K562 (cell line): ENCODE measurements around the gene VGF. TPM values are rescaled to one million over a fixed set of nuclear protein-coding genes. Genes with fewer than 3 reads are reported as not detected.
A peak's percentile ranks its signal among the peaks of the same experiment; 100 is the strongest.

Source experiments
- BHLHE40 ChIP-seq: IDR thresholded peaks from 2 replicates; pipeline ENCODE4 v1.6.1; 2011; ENCODE audit warnings: low read length, improper control_type of control experiment
- CHCHD3 ChIP-seq: fragments of 250-450 bp; sonication (Bioruptor Pico); IDR thresholded peaks from 2 replicates; pipeline ENCODE4 v2.1.2; 2022; ENCODE audit warnings: mild to moderate bottlenecking
- DPF2 ChIP-seq: fragments of 450-650 bp; IDR thresholded peaks from 2 replicates; pipeline ENCODE4 v1.6.1; 2016
- FOSL1 ChIP-seq: fragments of 200-800 bp; sonication (Bioruptor generic); conservative IDR thresholded peaks from 2 replicates; pipeline ENCODE4 v1.6.1; 2016; ENCODE audit warnings: missing genetic modification characterization, missing compliant biosample characterization
- GATAD2B ChIP-seq: fragments of 450-650 bp; IDR thresholded peaks from 2 replicates; pipeline ENCODE4 v1.6.1; 2017; ENCODE audit warnings: mild to moderate bottlenecking, borderline replicate concordance
- KAT7 ChIP-seq: sonication (generic); formaldehyde crosslinking; IDR thresholded peaks from 2 replicates; pipeline ENCODE4 v1.8.0; 2022; ENCODE audit warnings: missing genetic modification reagents, mild to moderate bottlenecking, borderline replicate concordance
- L3MBTL2 ChIP-seq: fragments of 450-650 bp; IDR thresholded peaks from 2 replicates; pipeline ENCODE4 v1.6.1; 2016; ENCODE audit warnings: mild to moderate bottlenecking, moderate library complexity
- MECOM ChIP-seq: fragments of 250-450 bp; sonication (Bioruptor Pico); IDR thresholded peaks from 2 replicates; pipeline ENCODE4 v1.8.0; 2022; ENCODE audit warnings: inconsistent platforms
- NFE2 ChIP-seq: IDR thresholded peaks from 2 replicates; pipeline ENCODE4 v1.6.1; 2014; ENCODE audit warnings: antibody characterized with exemption, low read depth
- NFIC ChIP-seq: fragments of 450-650 bp; IDR thresholded peaks from 2 replicates; pipeline ENCODE4 v1.6.1; 2017; ENCODE audit warnings: mild to moderate bottlenecking, inconsistent platforms
- NR0B1 ChIP-seq: fragments of 450-650 bp; IDR thresholded peaks from one replicate; pipeline ENCODE4 v1.6.1; 2018; ENCODE audit warnings: mild to moderate bottlenecking, moderate library complexity; ENCODE audit not compliant: partially characterized antibody
- NR2C2 ChIP-seq, 2 experiments: fragments of 200-800 bp in 1 of 2; sonication (Bioruptor generic) in 1 of 2; sonication (generic) in 1 of 2; formaldehyde crosslinking in 1 of 2; IDR thresholded peaks; 2 replicates each; pipeline versions ENCODE4 v1.6.1 to v1.8.0; 2016 to 2022; ENCODE audit warnings: mild to moderate bottlenecking in 1 of 2, missing compliant biosample characterization in 1 of 2, missing genetic modification characterization in 1 of 2, missing genetic modification reagents in 1 of 2
- TOE1 ChIP-seq, 2 experiments: fragments of 450-650 bp in 1 of 2; sonication (generic) in 1 of 2; formaldehyde crosslinking in 1 of 2; IDR thresholded peaks; 2 replicates each; pipeline versions ENCODE4 v1.7.1 to v1.8.0; 2016 to 2022; ENCODE audit warnings: borderline replicate concordance in 2 of 2, mild to moderate bottlenecking in 2 of 2, antibody characterized with exemption in 1 of 2, inconsistent platforms in 1 of 2, low read depth in 1 of 2, missing genetic modification reagents in 1 of 2, moderate library complexity in 1 of 2
- ZNF384 ChIP-seq: IDR thresholded peaks from 2 replicates; pipeline ENCODE4 v1.6.1; 2012; ENCODE audit warnings: low read depth, low read length, improper control_type of control experiment
- polyA plus RNA-seq, 8 experiments: library from polyadenylated mRNA; depleted of rRNA in 4 of 8; stranded (reverse) in 5 of 8; unstranded in 3 of 8; fragments of >200 nt; fragmentation: Nextera tagmentation in 2 of 8; fragmentation: Illumina TruSeq in 1 of 8; extraction: Ambion mirVana in 2 of 8; extraction: Trizol in 1 of 8; gene quantifications; 2 replicates each; pipeline versions ENCODE4 v1.2.1 to v1.2.3, GENCODE V29; 2011 to 2014; ENCODE audit warnings: inconsistent platforms in 1 of 8, missing spikeins in 1 of 8
- total RNA-seq, 7 experiments: library from RNA; depleted of rRNA in 6 of 7; stranded (reverse); fragments of >200 nt in 6 of 7; fragmentation: Illumina TruSeq in 2 of 7; extraction: Trizol in 2 of 7; gene quantifications; 2 replicates each; pipeline versions ENCODE4 v1.2.1 to v1.2.3, GENCODE V29; 2011 to 2021; ENCODE audit warnings: low replicate concordance in 1 of 7
- TF ChIP-seq, protein P1 (sequence below): fragments of 200-600 bp; sonication (generic); IDR thresholded peaks from one replicate; pipeline ENCODE4 v1.6.1; 2012; ENCODE audit warnings: mild to moderate bottlenecking, low read depth, low read length, inconsistent platforms

VGF gene
- total and polyA plus RNA-seq, 9 of the 15 experiments (the other 6 are each of a cell fraction or from before 2014, with no cell fraction given): 0.03 to 5.7 (median 0.34) TPM

DNA sequence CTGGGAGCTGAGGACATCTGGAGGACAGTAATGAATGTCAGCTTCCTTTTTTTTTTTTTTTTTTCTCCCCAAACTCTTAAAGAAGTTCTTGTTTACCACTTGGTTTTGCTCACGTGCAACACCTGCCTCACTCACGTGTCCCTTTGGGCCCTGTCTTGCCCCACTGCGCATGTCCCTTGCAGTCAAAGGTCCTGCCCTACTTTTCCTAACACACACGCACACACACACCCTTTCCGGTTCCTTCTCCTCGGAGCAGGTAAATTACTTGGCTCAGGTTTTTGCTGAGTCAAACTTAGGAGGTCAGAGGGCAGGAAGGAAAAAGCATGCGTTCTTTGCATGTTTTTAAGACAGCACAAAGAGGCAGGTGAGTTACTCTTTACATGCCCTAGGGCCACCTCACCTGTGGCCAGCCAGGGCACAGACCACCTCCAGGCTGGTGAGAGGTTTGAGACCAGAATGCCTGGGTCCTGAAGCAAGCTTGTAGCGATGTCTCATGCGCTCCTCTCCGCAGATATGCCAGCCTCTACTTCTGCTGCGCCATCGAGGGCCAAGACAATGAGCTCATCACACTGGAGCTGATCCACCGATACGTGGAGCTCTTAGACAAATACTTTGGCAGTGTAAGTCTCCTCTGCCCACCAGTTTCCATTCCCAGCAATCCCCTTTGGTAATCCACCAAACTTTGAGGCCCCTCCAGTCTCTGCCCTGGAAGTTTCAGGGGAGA is 8.3 kb downstream of the VGF start (continued):
- TF ChIP-seq NR2C2 (CRISPR knock-in tag; IDR thresholded peaks at IDR 0.05) (no peak), NR2C2 (tag; IDR thresholded peaks at IDR 0.05) (peak; percentile 15; the same call in 1 of the 2 replicates), FOSL1 (tag) (no peak), TOE1 (IDR thresholded peaks at IDR 0.05; ENCODE audit: borderline replicate concordance) (no peak), TOE1 (CRISPR knock-in tag; IDR thresholded peaks at IDR 0.05; ENCODE audit: borderline replicate concordance, low read depth) (no peak), DPF2 (0 out of 2 replicates have a peak, but pooled peaks have one; percentile 30), L3MBTL2 (peak; percentile 78), GATAD2B (no peak), KAT7 (no peak), NFIC (peak; percentile 21; the same call in 1 of the 2 replicates), BHLHE40 (peak; percentile 97), NR0B1 (no peak), ZNF384 (peak; percentile 79), NFE2 (peak; percentile 82), CHCHD3 (CRISPR knock-in tag) (no peak), MECOM (CRISPR knock-in tag) (no peak)
- TF ChIP-seq, protein P1, sequence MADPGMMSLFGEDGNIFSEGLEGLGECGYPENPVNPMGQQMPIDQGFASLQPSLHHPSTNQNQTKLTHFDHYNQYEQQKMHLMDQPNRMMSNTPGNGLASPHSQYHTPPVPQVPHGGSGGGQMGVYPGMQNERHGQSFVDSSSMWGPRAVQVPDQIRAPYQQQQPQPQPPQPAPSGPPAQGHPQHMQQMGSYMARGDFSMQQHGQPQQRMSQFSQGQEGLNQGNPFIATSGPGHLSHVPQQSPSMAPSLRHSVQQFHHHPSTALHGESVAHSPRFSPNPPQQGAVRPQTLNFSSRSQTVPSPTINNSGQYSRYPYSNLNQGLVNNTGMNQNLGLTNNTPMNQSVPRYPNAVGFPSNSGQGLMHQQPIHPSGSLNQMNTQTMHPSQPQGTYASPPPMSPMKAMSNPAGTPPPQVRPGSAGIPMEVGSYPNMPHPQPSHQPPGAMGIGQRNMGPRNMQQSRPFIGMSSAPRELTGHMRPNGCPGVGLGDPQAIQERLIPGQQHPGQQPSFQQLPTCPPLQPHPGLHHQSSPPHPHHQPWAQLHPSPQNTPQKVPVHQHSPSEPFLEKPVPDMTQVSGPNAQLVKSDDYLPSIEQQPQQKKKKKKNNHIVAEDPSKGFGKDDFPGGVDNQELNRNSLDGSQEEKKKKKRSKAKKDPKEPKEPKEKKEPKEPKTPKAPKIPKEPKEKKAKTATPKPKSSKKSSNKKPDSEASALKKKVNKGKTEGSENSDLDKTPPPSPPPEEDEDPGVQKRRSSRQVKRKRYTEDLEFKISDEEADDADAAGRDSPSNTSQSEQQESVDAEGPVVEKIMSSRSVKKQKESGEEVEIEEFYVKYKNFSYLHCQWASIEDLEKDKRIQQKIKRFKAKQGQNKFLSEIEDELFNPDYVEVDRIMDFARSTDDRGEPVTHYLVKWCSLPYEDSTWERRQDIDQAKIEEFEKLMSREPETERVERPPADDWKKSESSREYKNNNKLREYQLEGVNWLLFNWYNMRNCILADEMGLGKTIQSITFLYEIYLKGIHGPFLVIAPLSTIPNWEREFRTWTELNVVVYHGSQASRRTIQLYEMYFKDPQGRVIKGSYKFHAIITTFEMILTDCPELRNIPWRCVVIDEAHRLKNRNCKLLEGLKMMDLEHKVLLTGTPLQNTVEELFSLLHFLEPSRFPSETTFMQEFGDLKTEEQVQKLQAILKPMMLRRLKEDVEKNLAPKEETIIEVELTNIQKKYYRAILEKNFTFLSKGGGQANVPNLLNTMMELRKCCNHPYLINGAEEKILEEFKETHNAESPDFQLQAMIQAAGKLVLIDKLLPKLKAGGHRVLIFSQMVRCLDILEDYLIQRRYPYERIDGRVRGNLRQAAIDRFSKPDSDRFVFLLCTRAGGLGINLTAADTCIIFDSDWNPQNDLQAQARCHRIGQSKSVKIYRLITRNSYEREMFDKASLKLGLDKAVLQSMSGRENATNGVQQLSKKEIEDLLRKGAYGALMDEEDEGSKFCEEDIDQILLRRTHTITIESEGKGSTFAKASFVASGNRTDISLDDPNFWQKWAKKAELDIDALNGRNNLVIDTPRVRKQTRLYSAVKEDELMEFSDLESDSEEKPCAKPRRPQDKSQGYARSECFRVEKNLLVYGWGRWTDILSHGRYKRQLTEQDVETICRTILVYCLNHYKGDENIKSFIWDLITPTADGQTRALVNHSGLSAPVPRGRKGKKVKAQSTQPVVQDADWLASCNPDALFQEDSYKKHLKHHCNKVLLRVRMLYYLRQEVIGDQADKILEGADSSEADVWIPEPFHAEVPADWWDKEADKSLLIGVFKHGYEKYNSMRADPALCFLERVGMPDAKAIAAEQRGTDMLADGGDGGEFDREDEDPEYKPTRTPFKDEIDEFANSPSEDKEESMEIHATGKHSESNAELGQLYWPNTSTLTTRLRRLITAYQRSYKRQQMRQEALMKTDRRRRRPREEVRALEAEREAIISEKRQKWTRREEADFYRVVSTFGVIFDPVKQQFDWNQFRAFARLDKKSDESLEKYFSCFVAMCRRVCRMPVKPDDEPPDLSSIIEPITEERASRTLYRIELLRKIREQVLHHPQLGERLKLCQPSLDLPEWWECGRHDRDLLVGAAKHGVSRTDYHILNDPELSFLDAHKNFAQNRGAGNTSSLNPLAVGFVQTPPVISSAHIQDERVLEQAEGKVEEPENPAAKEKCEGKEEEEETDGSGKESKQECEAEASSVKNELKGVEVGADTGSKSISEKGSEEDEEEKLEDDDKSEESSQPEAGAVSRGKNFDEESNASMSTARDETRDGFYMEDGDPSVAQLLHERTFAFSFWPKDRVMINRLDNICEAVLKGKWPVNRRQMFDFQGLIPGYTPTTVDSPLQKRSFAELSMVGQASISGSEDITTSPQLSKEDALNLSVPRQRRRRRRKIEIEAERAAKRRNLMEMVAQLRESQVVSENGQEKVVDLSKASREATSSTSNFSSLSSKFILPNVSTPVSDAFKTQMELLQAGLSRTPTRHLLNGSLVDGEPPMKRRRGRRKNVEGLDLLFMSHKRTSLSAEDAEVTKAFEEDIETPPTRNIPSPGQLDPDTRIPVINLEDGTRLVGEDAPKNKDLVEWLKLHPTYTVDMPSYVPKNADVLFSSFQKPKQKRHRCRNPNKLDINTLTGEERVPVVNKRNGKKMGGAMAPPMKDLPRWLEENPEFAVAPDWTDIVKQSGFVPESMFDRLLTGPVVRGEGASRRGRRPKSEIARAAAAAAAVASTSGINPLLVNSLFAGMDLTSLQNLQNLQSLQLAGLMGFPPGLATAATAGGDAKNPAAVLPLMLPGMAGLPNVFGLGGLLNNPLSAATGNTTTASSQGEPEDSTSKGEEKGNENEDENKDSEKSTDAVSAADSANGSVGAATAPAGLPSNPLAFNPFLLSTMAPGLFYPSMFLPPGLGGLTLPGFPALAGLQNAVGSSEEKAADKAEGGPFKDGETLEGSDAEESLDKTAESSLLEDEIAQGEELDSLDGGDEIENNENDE: no peak
